PC-3 (cell line): ENCODE data around the gene SECISBP2L. TPM values are rescaled to one million over a fixed set of nuclear protein-coding genes. Genes with fewer than 3 reads are reported as not detected.

Experiments
- ATAC-seq: fragments of 200-7000 bp; cut with Tn5 transposase; 2 replicates; pipeline ENCODE4 v1.9.1; 2020; ENCODE audit warnings: mild to moderate bottlenecking, moderate library complexity
- BruUV-seq: library from RNA; stranded (reverse); fragments of 400-500 nt; replicated peaks from 2 replicates; lab custom pipeline; 2021; lab: Mats Ljungman, UMichigan
- CTCF ChIA-PET: fragments of 300-600 bp; sonication (Branson Sonifier 250); formaldehyde crosslinking; loops from one replicate; lab custom pipeline; 2022; ENCODE audit warnings: antibody characterized with exemption; lab: Charles Lee
- POLR2A ChIA-PET: fragments of 300-600 bp; sonication (Branson Sonifier 250); formaldehyde crosslinking; loops from one replicate; lab custom pipeline; 2022; ENCODE audit warnings: antibody characterized with exemption; ENCODE audit not compliant: unreplicated experiment; lab: Charles Lee
- DNase-seq: peaks from one replicate; pipeline ENCODE4 v3.0.0-alpha.2; 2015
- H2AFZ ChIP-seq: fragments of 300-600 bp; sonication (generic); 2 replicates; pipeline ENCODE4 v1.6.0; 2016; ENCODE audit warnings: antibody characterized with exemption, low read length
- H3F3A ChIP-seq: fragments of 300-600 bp; sonication (generic); one replicate; pipeline ENCODE4 v1.6.0; 2017; ENCODE audit warnings: antibody characterized with exemption, low read length, control low read depth, mild to moderate bottlenecking; ENCODE audit not compliant: unreplicated experiment
- H3K27ac ChIP-seq: fragments of 300-600 bp; sonication (generic); 2 replicates; pipeline ENCODE4 v1.5.1; 2016; ENCODE audit warnings: mild to moderate bottlenecking, low read length
- H3K27me3 ChIP-seq: fragments of 300-600 bp; sonication (generic); 2 replicates; pipeline ENCODE4 v1.6.1; 2016; ENCODE audit warnings: low read length, mixed read lengths
- H3K36me3 ChIP-seq: fragments of 300-600 bp; sonication (generic); 2 replicates; pipeline ENCODE4 v1.6.1; 2016; ENCODE audit warnings: low read depth, mixed run types, low read length, mixed read lengths
- H3K4me1 ChIP-seq: fragments of 300-600 bp; sonication (generic); 2 replicates; pipeline ENCODE4 v1.5.1; 2016; ENCODE audit warnings: low read length; ENCODE audit not compliant: insufficient read depth
- H3K4me2 ChIP-seq: fragments of 300-600 bp; sonication (generic); 2 replicates; pipeline ENCODE4 v1.6.0; 2016; ENCODE audit warnings: low read length
- H3K4me3 ChIP-seq: fragments of 300-600 bp; sonication (generic); 2 replicates; pipeline ENCODE4 v1.5.1; 2016; ENCODE audit warnings: mild to moderate bottlenecking, low read length, mixed read lengths
- H3K79me2 ChIP-seq: fragments of 300-600 bp; sonication (generic); 2 replicates; pipeline ENCODE4 v1.6.1; 2017; ENCODE audit warnings: low read length, mixed read lengths
- H3K9ac ChIP-seq: fragments of 300-600 bp; sonication (generic); 2 replicates; pipeline ENCODE4 v1.6.0; 2016; ENCODE audit warnings: mild to moderate bottlenecking, low read length
- H3K9me2 ChIP-seq: fragments of 300-600 bp; sonication (generic); replicated peaks from 2 replicates; pipeline ENCODE4 v1.6.1; 2016; ENCODE audit warnings: mixed run types, low read length, mixed read lengths
- H3K9me3 ChIP-seq: fragments of 300-600 bp; sonication (generic); 2 replicates; pipeline ENCODE4 v1.6.1; 2016; ENCODE audit warnings: low read length, mixed read lengths
- H4K20me1 ChIP-seq: fragments of 300-600 bp; sonication (generic); 2 replicates; pipeline ENCODE4 v1.6.1; 2016; ENCODE audit warnings: low read length, mixed read lengths
- EZH2 ChIP-seq: fragments of 300-600 bp; sonication (generic); IDR thresholded peaks from one replicate; pipeline ENCODE4 v1.6.1; 2017; ENCODE audit warnings: antibody characterized with exemption, mild to moderate bottlenecking, low read length; ENCODE audit not compliant: unreplicated experiment
- EZH2phosphoT487 ChIP-seq: fragments of 300-600 bp; sonication (generic); IDR thresholded peaks from 2 replicates; pipeline ENCODE4 v1.6.1; 2018; ENCODE audit warnings: mild to moderate bottlenecking, antibody characterized with exemption, low read length, borderline replicate concordance
- intact Hi-C: fragments of 100-400 bp; cut with micrococcal nuclease; formaldehyde crosslinking; loops from 2 replicates; pipeline ENCODE4 v1.9.0; 2023
- total RNA-seq: library from RNA; depleted of rRNA; stranded (reverse); fragments of >200 nt; gene quantifications from 2 replicates; pipeline ENCODE4 v1.2.3, GENCODE V29; 2014
- TF ChIP-seq, protein P1 (sequence below): fragments of 300-600 bp; sonication (generic); conservative IDR thresholded peaks from 2 replicates; pipeline ENCODE4 v1.5.1; 2017; ENCODE audit warnings: antibody characterized with exemption, low read depth, mild to moderate bottlenecking, low read length

SECISBP2L gene
- total RNA-seq, 1 experiment from 2014 or later = 18.6 TPM

- ATAC-seq = no peak
- BruUV-seq = no TSS peak
- TF ChIP-seq EZH2phosphoT487 (no peak), EZH2 (no peak)
- TF ChIP-seq, protein P1, sequence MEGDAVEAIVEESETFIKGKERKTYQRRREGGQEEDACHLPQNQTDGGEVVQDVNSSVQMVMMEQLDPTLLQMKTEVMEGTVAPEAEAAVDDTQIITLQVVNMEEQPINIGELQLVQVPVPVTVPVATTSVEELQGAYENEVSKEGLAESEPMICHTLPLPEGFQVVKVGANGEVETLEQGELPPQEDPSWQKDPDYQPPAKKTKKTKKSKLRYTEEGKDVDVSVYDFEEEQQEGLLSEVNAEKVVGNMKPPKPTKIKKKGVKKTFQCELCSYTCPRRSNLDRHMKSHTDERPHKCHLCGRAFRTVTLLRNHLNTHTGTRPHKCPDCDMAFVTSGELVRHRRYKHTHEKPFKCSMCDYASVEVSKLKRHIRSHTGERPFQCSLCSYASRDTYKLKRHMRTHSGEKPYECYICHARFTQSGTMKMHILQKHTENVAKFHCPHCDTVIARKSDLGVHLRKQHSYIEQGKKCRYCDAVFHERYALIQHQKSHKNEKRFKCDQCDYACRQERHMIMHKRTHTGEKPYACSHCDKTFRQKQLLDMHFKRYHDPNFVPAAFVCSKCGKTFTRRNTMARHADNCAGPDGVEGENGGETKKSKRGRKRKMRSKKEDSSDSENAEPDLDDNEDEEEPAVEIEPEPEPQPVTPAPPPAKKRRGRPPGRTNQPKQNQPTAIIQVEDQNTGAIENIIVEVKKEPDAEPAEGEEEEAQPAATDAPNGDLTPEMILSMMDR = no peak
- peaks cover 8% of the 10 kb centered on the region; the same call in 1 of the 2 replicates for H3K36me3 ChIP-seq
- no peaks in the 10 kb centered on the region for H3K9me2 ChIP-seq
- CTCF ChIA-PET = no interaction called here
- no peak overlapping the region for H3K27ac ChIP-seq
- H3K27me3 ChIP-seq = no peaks in the 10 kb centered on the region
- POLR2A ChIA-PET = no interaction called here
- no peak overlapping the region for H3K4me3 ChIP-seq
- H4K20me1 ChIP-seq = no peaks in the 10 kb centered on the region
- H3K4me1 ChIP-seq = peaks cover 9% of the 10 kb centered on the region
- no peaks in the 10 kb centered on the region for H3K79me2 ChIP-seq
- H3K9me3 ChIP-seq = no peaks in the 10 kb centered on the region
- H3K9ac ChIP-seq = no peak overlapping the region
- no peaks in the 10 kb centered on the region for H3F3A ChIP-seq
- no peak overlapping the region for H2AFZ ChIP-seq
- intact Hi-C loops = no loop called here
- no peak overlapping the region for H3K4me2 ChIP-seq
- no peak for DNase-seq
Measured at GRCh38 chr15:49031804-49032203, 14.4 kb downstream of the SECISBP2L start.

DNA sequence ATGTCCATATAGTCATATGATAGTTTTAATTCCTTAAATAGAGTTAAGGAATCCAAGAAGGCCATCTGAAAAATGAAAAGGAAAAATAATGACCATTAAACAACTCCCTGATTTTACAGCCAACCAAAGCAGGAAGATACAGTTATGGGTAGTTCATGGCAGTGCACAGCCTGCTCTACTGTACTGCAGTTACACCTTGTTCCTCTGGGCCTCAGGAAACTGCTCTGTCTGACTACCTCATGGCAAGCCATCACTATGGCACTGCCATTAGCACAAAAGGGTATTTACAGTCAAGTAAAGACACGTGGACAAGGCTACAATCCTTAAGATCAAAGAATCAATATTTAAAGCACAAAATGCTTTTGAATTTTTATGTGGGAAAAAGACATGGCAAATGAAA is 19.5 kb downstream of the SECISBP2L start:
- ATAC-seq = no peak
- intact Hi-C loops = no loop called here
- no peak for DNase-seq
- Histone ChIP-seq H3K4me1 (no peaks in the 10 kb centered on the region), H3K9me3 (no peaks in the 10 kb centered on the region), H3K27ac (no peak overlapping the region), H3K4me2 (no peak overlapping the region), H3K27me3 (no peaks in the 10 kb centered on the region), H3K4me3 (no peak overlapping the region), H3F3A (no peaks in the 10 kb centered on the region), H3K79me2 (no peaks in the 10 kb centered on the region), H3K9ac (no peak overlapping the region), H2AFZ (no peak overlapping the region), H3K9me2 (no peaks in the 10 kb centered on the region), H3K36me3 (no peaks in the 10 kb centered on the region), H4K20me1 (no peaks in the 10 kb centered on the region)
- ChIA-PET CTCF (no interaction called here), POLR2A (no interaction called here)
- no TSS peak for BruUV-seq
- TF ChIP-seq EZH2phosphoT487 (no peak), EZH2 (no peak)
- TF ChIP-seq, protein P1 = no peak

GRCh38 chr15:49024840-49025239 is 21.4 kb downstream of the SECISBP2L start:
- Histone ChIP-seq H3K4me2 (no peak overlapping the region), H3F3A (no peaks in the 10 kb centered on the region), H3K9me2 (no peaks in the 10 kb centered on the region), H3K79me2 (no peaks in the 10 kb centered on the region), H4K20me1 (no peaks in the 10 kb centered on the region), H3K4me1 (no peaks in the 10 kb centered on the region), H3K36me3 (no peaks in the 10 kb centered on the region), H3K27me3 (no peaks in the 10 kb centered on the region), H3K9ac (no peak overlapping the region), H3K4me3 (no peak overlapping the region), H2AFZ (no peak overlapping the region), H3K9me3 (no peaks in the 10 kb centered on the region), H3K27ac (no peak overlapping the region)
- ATAC-seq (no peak), DNase-seq (no peak)
- intact Hi-C loops = no loop called here
- CTCF ChIA-PET = no interaction called here
- no peak for TF ChIP-seq EZH2
- TF ChIP-seq, protein P1 = no peak
- TF ChIP-seq EZH2phosphoT487 = no peak
- POLR2A ChIA-PET = no interaction called here
- BruUV-seq = no TSS peak
